HEK293 (cell line): ENCODE measurements around the gene KPNA3.

Experiments used
- CTCF ChIP-seq: fragments of 450-650 bp; formaldehyde crosslinking; IDR thresholded peaks from 2 replicates; pipeline ENCODE4 v1.5.1; 2016; ENCODE audit warnings: missing biosample characterization, missing genetic modification characterization
- MZF1 ChIP-seq: fragments of 450-650 bp; formaldehyde crosslinking; IDR thresholded peaks from 2 replicates; pipeline ENCODE4 v1.5.1; 2017; ENCODE audit warnings: missing biosample characterization, missing genetic modification characterization, borderline replicate concordance
- SCRT2 ChIP-seq: fragments of 450-650 bp; formaldehyde crosslinking; IDR thresholded peaks from 2 replicates; pipeline ENCODE4 v1.5.1; 2016; ENCODE audit warnings: missing biosample characterization, missing genetic modification characterization
- TCF7L2 ChIP-seq: IDR thresholded peaks from 2 replicates; pipeline ENCODE4 v1.6.1; 2011; ENCODE audit warnings: low read depth, mild to moderate bottlenecking, inconsistent platforms, low read length, moderate library complexity, borderline replicate concordance
- YY1 ChIP-seq: fragments of 450-650 bp; formaldehyde crosslinking; IDR thresholded peaks from 2 replicates; pipeline ENCODE4 v1.5.1; 2018; ENCODE audit warnings: missing biosample characterization, missing genetic modification characterization
- ZBTB21 ChIP-seq: fragments of 450-650 bp; formaldehyde crosslinking; IDR thresholded peaks from 2 replicates; pipeline ENCODE4 v1.5.1; 2017; ENCODE audit warnings: missing biosample characterization, missing genetic modification characterization
- ZNF112 ChIP-seq: fragments of 450-650 bp; formaldehyde crosslinking; IDR thresholded peaks from 2 replicates; pipeline ENCODE4 v1.5.0; 2017; ENCODE audit warnings: missing biosample characterization, missing genetic modification characterization
- ZNF510 ChIP-seq: fragments of 450-650 bp; formaldehyde crosslinking; IDR thresholded peaks from 2 replicates; pipeline ENCODE4 v1.5.1; 2018; ENCODE audit warnings: mild to moderate bottlenecking, missing genetic modification characterization, missing biosample characterization; ENCODE audit not compliant: insufficient replicate concordance

DNA sequence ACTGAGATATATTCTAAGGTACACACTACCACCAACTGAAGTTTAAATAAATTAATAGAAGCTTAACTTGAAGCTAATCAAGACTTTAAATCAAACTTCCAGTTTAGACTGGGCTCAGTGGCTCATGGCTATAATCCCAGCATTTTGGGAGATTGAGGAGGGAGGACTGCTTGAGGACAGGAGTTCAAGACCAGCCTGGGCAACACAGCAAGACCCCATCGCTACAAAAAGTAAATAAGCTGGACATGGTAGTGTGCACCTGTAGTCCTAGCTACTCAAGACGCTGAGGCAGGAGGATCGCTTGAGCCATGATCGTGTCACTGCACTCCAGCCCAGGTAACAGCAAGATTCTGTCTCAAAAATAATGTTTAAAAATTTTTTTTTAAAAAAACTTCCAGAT, 8.6 kb downstream of the KPNA3 start:
- TF ChIP-seq TCF7L2 (no peak), CTCF (tag by site-specific recombination) (no peak), ZNF112 (tag by site-specific recombination) (no peak), ZBTB21 (no peak), ZNF510 (tag by site-specific recombination) (no peak), SCRT2 (no peak), YY1 (no peak), MZF1 (tag by site-specific recombination) (no peak)
